Ovary (tissue), 3 donors: ENCODE results near the gene KIF3B.
"Not testable (repeated sequence)": the region's sequence is repeated elsewhere in the genome, so short reads cannot be mapped to it uniquely, and the experiment has no call there.

Source experiments
- CTCF ChIP-seq, 3 donors: fragments of 450-650 bp in 2 of 3; fragments of 200-600 bp in 1 of 3; IDR thresholded peaks; one replicate each; pipeline versions ENCODE4 v1.5.1 to v1.8.0; 2016 to 2022; ENCODE audit warnings: antibody characterized with exemption in 3 of 3, mild to moderate bottlenecking in 1 of 3
- POLR2A ChIP-seq: fragments of 450-650 bp; IDR thresholded peaks from one replicate; pipeline ENCODE4 v1.6.1; 2017; ENCODE audit warnings: antibody characterized with exemption, mild to moderate bottlenecking, moderate library complexity
- donor health status: DM: no; HTN: no; CAD: no.

- TF ChIP-seq POLR2A; CTCF (IDR thresholded peaks at IDR 0.05): not testable (repeated sequence)
Observed at GRCh38 chr20:32275163-32275562, 2.3 kb upstream of the KIF3B start.
